HG03460 (cell line): ENCODE data around the gene RDH16.
"Not testable (repeated sequence)": the region's sequence is repeated elsewhere in the genome, so short reads cannot be mapped to it uniquely, and the experiment has no call there.

Experiments
- ATAC-seq: cut with Tn5 transposase; IDR thresholded peaks from one replicate; pipeline ENCODE4 v1.9.1; 2021; ENCODE audit not compliant: unreplicated experiment

The RDH16 gene

DNA sequence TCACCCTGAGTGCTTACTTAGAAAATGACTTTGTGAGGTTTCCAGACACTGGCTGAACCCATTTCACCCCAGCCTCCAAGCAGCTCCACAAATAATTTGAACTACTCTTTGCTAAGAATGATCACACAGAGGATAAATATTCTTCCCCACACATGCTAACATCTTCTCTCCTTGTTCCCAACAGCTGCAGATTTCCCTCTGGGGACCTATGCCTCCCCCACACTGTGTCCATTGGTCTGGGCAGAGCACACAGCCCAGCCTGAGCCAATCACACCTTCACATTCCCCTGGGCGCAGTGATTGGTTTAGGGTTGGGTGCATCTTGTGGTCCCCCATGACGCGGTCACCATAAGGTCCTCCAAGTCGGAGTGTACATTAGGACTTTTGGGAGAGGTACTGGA lies 30.1 kb downstream of the RDH16 start:
- ATAC-seq: no peak

- no peak for ATAC-seq
Measured at GRCh38 chr12:56922031-56922430, 35.4 kb downstream of the RDH16 start.

DNA sequence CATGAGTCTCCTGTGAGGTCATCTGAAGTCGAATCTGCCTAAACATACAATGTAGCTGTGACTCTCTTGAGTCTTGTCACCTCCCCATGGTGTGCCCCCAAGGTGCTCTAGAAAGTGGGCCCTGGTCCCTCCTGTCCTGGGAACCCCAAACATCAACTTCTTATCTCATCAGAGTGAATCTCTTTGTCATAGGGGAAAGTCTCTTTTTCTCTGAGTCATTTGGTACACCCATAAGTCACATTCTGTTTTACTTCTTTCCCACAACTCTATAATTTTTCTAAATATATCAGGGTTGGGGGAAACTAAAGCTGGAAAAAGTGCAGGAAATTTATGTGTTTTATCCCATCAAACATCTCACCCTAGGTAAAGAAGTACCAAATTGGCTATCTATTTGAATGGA lies 36.1 kb downstream of the RDH16 start:
- ATAC-seq: no peak

DNA sequence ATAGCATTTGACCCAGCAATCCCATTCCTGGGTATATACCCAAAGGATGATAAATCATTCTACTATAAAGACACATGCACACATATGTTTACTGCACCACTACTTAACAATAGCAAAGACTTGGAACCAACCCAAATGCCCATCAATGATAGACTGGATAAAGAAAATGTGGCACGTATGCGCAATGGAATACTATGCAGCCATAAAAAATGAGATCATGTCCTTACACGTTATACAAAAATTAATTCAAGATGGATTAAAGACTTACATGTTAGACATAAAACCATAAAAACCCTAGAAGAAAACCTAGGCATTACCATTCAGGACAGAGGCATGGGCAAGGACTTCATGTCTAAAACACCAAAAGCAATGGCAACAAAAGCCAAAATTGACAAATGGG lies 39.3 kb downstream of the RDH16 start:
- not testable (repeated sequence) for ATAC-seq

DNA sequence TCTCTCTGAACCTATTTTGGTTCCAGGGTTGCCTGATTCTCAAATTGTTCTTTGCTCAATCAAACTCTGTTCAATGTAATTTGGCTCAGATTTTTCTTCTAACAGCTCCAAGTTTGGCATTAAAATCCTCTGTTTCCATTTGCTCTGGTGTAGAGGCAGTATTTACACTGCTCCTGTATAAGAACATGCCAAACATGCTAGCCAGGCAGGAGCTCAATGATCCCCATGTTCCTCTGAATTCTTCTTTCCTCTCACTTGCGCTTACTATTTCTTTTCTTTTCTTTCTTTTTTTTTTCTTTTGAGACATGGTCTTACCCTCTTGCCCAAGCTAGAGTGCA lies 40.4 kb downstream of the RDH16 start:
- no peak for ATAC-seq

DNA sequence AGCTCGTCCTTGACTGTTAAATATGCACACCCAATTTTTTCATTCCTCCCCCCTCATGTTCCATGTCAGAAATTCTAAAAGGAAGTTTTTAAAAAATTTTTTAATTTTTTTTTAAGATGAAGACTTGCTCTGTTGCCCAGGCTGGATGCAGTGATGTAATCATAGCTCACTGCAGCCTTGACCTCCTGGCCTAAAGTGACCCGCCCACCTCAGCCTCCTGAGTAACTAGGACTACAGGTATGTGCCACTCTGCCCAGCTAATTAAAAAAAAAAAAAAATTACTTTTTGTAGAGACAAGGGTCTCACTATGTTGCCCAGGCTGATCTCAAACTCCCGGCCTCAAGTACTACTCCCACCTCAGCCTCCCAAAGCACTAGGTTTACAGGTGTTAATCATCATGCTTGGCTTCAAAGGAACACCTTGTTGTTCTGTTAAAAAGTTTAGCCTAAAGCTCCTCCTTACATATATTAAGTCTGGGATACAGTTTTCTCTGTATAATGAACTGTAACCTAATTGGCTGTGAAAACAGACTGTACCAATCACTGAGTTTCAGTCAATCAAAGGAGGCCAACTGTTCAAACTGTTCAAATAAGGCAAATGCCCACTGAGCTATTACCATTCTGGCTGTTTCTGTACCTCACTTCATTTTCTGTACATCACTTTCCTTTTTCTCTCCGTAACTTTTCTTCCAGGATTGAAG lies 41.0 kb downstream of the RDH16 start:
- no peak for ATAC-seq

- ATAC-seq: no peak
Measured at GRCh38 chr12:56914724-56915123, 42.7 kb downstream of the RDH16 start.

DNA sequence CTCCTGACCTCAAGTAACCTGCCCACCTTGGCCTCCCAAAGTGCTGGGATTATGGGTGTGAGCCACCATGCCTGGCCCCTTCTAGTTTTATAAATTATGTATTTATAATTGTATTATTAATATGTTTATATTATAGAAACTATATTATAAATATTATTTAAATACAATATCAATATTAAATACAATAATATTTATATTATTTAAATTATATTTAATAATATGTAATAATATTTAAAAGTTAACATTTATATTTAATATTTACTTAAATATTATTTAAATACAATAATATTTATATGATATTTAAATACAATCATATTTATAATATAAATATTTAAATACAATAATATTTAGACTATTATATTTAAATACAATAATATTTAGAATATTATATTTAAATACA lies 43.2 kb downstream of the RDH16 start:
- ATAC-seq: no peak

DNA sequence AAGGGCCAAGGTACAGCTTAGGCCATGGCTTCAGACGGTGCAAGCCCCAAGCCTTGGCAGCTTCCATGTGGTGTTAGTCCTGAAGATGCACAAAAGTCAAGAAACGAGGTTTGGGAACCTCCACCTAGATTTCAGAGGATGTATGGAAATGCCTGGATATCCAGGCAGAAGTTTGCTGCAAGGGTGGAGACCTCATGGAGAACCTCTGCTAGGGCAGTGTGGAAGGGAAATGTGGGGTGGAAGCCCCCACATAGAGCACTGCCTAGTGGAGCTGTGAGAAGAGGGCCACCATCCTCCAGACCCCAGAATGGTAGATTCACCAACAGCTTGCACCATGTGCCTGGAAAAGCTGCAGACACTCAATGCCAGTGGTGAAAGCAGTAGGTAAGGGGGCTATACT lies 48.0 kb downstream of the RDH16 start:
- ATAC-seq: not testable (repeated sequence)

- ATAC-seq: no peak
Measured at GRCh38 chr12:56908136-56908535, 49.3 kb downstream of the RDH16 start.

- ATAC-seq: no peak
Measured at GRCh38 chr12:56905852-56906251, 51.6 kb downstream of the RDH16 start.

DNA sequence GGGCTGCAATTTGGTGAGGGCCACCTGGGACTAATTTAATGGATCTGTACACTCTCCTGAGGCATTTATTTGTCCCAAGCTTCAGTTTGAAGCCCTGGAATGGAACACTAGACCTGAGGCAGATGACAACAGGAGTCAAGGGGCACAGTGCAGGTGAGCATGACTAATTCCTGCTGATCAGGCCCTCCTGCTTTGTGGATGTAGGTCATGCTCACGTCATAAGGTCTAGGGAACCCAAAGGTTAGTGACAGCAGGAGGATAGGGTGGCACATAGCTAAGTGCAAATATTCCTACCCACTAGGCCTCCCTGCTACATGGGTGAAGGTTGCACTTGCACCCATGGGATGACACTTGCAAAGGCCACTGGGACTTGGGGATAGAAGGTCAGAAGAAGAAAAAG lies 54.0 kb downstream of the RDH16 start:
- ATAC-seq: no peak
